NCI-H128 (cell line): ENCODE results near the gene TRANK1.

Source experiments
- DNase-seq: peaks from one replicate; lab custom pipeline; 2025; ENCODE audit not compliant: unreplicated experiment; lab: John Stamatoyannopoulos, UW

Gene TRANK1

GRCh38 chr3:36859494-36859893 lies 85.4 kb downstream of the TRANK1 start:
- DNase-seq = no peak

- no peak for DNase-seq
These were observed 92.8 kb downstream of the TRANK1 start for GRCh38 chr3:36852071-36852470.

- DNase-seq = no peak
These were observed 94.1 kb downstream of the TRANK1 start for GRCh38 chr3:36850743-36851142.

GRCh38 chr3:36846406-36846805 lies 98.4 kb downstream of the TRANK1 start:
- no peak for DNase-seq

- DNase-seq = no peak
These were observed 101.5 kb downstream of the TRANK1 start for GRCh38 chr3:36843065-36844051.

- DNase-seq = no peak
These were observed 102.6 kb downstream of the TRANK1 start for GRCh38 chr3:36842275-36842674.

- no peak for DNase-seq
These were observed 104.4 kb downstream of the TRANK1 start for GRCh38 chr3:36840453-36840921.

- no peak for DNase-seq
These were observed 107.8 kb downstream of the TRANK1 start for GRCh38 chr3:36837089-36837488.

GRCh38 chr3:36833160-36833814 lies 111.6 kb downstream of the TRANK1 start:
- DNase-seq = no peak

GRCh38 chr3:36832406-36832805 lies 112.4 kb downstream of the TRANK1 start:
- no peak for DNase-seq

- no peak for DNase-seq
These were observed 117.7 kb downstream of the TRANK1 start for GRCh38 chr3:36827133-36827532.

- DNase-seq = no peak
These were observed 118.6 kb downstream of the TRANK1 start for GRCh38 chr3:36826240-36826639.

GRCh38 chr3:36824443-36824842 lies 120.4 kb downstream of the TRANK1 start:
- DNase-seq = no peak

GRCh38 chr3:36823806-36824205 lies 121.0 kb downstream of the TRANK1 start:
- DNase-seq = no peak

- no peak for DNase-seq
These were observed 124.8 kb downstream of the TRANK1 start for GRCh38 chr3:36820083-36820482.

GRCh38 chr3:36817806-36818533 lies 126.9 kb downstream of the TRANK1 start:
- no peak for DNase-seq

GRCh38 chr3:36815375-36815774 lies 129.5 kb downstream of the TRANK1 start:
- DNase-seq = no peak

GRCh38 chr3:36814776-36815175 lies 130.1 kb downstream of the TRANK1 start:
- DNase-seq = no peak

- DNase-seq = no peak
These were observed 130.7 kb downstream of the TRANK1 start for GRCh38 chr3:36814066-36814717.

- no peak for DNase-seq
These were observed 131.5 kb downstream of the TRANK1 start for GRCh38 chr3:36813305-36813704.

GRCh38 chr3:36812240-36812639 lies 132.6 kb downstream of the TRANK1 start:
- no peak for DNase-seq
